Panc1 (cell line): Measurements from ENCODE around the gene RBMX.

Source experiments
- REST ChIP-seq, 2 experiments: IDR thresholded peaks; 2 replicates each; pipeline ENCODE4 v1.6.1; 2011 to 2012; ENCODE audit warnings: low read depth in 2 of 2, control low read depth in 1 of 2, low read length in 1 of 2, mild to moderate bottlenecking in 1 of 2, moderate library complexity in 1 of 2; ENCODE audit not compliant: insufficient read depth in 1 of 2
- TF ChIP-seq, protein P1 (sequence below): fragments of 450-650 bp; IDR thresholded peaks from 2 replicates; pipeline ENCODE4 v1.5.1; 2017; ENCODE audit warnings: mild to moderate bottlenecking

DNA sequence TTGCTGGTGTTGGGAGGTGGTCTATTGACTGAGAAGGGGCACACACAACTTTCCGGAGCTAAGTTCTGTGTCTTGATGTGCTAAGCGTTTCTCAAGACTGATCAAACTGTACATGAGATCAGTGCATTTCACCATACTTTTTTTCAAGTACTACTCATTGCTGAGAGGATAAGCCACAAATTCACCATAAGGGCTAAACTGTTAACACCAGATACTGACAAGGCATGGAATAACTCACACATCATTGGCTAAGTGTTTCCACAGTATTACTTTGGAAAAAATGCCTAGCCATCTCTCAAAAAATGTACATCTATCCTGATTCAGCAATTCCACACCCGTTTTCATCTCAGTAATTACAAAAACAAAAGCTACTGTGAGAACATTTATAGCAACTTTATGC, 13.0 kb downstream of the RBMX start:
- TF ChIP-seq, protein P1, sequence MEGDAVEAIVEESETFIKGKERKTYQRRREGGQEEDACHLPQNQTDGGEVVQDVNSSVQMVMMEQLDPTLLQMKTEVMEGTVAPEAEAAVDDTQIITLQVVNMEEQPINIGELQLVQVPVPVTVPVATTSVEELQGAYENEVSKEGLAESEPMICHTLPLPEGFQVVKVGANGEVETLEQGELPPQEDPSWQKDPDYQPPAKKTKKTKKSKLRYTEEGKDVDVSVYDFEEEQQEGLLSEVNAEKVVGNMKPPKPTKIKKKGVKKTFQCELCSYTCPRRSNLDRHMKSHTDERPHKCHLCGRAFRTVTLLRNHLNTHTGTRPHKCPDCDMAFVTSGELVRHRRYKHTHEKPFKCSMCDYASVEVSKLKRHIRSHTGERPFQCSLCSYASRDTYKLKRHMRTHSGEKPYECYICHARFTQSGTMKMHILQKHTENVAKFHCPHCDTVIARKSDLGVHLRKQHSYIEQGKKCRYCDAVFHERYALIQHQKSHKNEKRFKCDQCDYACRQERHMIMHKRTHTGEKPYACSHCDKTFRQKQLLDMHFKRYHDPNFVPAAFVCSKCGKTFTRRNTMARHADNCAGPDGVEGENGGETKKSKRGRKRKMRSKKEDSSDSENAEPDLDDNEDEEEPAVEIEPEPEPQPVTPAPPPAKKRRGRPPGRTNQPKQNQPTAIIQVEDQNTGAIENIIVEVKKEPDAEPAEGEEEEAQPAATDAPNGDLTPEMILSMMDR = no peak
- no peak for TF ChIP-seq REST (IDR thresholded peaks at IDR 0.05; ENCODE audit: insufficient read depth in 1 of 2, low read depth in 2 of 2, low read length in 1 of 2)
